Heart left ventricle (tissue), 16 donors: Measurements from ENCODE around the gene MEF2D. TPM values are rescaled to one million over a fixed set of nuclear protein-coding genes. Genes with fewer than 3 reads are reported as not detected.

ENCODE experiments used
- ATAC-seq, 4 donors: fragments of 200-7000 bp; cut with Tn5 transposase; one replicate each; pipeline ENCODE4 v1.9.1; 2020 to 2022; ENCODE audit warnings: moderate library complexity in 4 of 4, mild to moderate bottlenecking in 3 of 4, moderate number of reproducible peaks in 1 of 4
- DNase-seq, 5 donors: peaks; one replicate each; pipeline ENCODE4 v3.0.0-alpha.2; 2020
- H3K27ac ChIP-seq, 12 donors: fragments of 200-600 bp; sonication (generic) in 4 of 12; one replicate each; pipeline versions ENCODE4 v1.5.0 to v1.8.0; 2016 to 2022; ENCODE audit warnings: mild to moderate bottlenecking in 2 of 12
- H3K27me3 ChIP-seq, 9 donors: fragments of 200-600 bp; sonication (generic) in 2 of 9; one replicate each; pipeline versions ENCODE4 v1.5.1 to v1.8.0; 2016 to 2022; ENCODE audit warnings: mild to moderate bottlenecking in 3 of 9
- H3K36me3 ChIP-seq, 9 donors: fragments of 200-600 bp; sonication (generic) in 2 of 9; one replicate each; pipeline versions ENCODE4 v1.5.0 to v1.8.0; 2018 to 2022; ENCODE audit warnings: mild to moderate bottlenecking in 2 of 9
- H3K4me1 ChIP-seq, 12 donors: fragments of 200-600 bp; sonication (generic) in 4 of 12; one replicate each; pipeline versions ENCODE4 v1.5.0 to v1.8.0; 2016 to 2022; ENCODE audit warnings: mild to moderate bottlenecking in 3 of 12
- H3K4me3 ChIP-seq, 12 donors: fragments of 200-600 bp; sonication (generic) in 4 of 12; one replicate each; pipeline versions ENCODE4 v1.5.0 to v1.8.0; 2017 to 2022; ENCODE audit warnings: mild to moderate bottlenecking in 9 of 12, moderate library complexity in 4 of 12
- H3K9me3 ChIP-seq, 12 donors: fragments of 200-600 bp; sonication (generic) in 4 of 12; one replicate each; pipeline versions ENCODE4 v1.5.0 to v1.8.0; 2016 to 2022; ENCODE audit warnings: mild to moderate bottlenecking in 1 of 12
- POLR2A ChIP-seq, 2 donors: fragments of 450-650 bp; IDR thresholded peaks; one replicate each; pipeline ENCODE4 v1.6.1; 2017; ENCODE audit warnings: antibody characterized with exemption in 2 of 2, mild to moderate bottlenecking in 2 of 2, moderate library complexity in 2 of 2
- WGBS, 4 donors: extraction: QIAGEN DNeasy Blood & Tissue Kit in 2 of 4; methylation state at CpG; one replicate each; pipeline versions ENCODE4 v1.1.5 to v1.1.7; 2013 to 2018; 5-methylcytosine and 5-hydroxymethylcytosine counted together
- intact Hi-C, 10 donors: fragments of 100-400 bp; cut with DNase I; formaldehyde crosslinking; loops; one replicate each; pipeline versions ENCODE4 v1.11.1 to v1.14.2; 2022
- polyA plus RNA-seq, 2 donors: library from polyadenylated mRNA; stranded (reverse); fragments of 200-250 nt; gene quantifications; one replicate each; pipeline ENCODE4 v1.2.3, GENCODE V29; 2013
- total RNA-seq, 9 donors: library from RNA; depleted of rRNA in 2 of 9; stranded (reverse); fragments of >200 nt in 2 of 9; fragmentation: NEBNext Ultra II Directional in 3 of 9; extraction: Animal tissue kit (Norgen Biotek cat#: 25700) in 3 of 9; gene quantifications; one replicate each; pipeline versions ENCODE4 v1.1.0 to v1.2.4, GENCODE V29; 2016 to 2023
- TF ChIP-seq, protein P1 (sequence below), 12 donors: fragments of 200-600 bp; sonication (generic) in 4 of 12; IDR thresholded peaks; one replicate each; pipeline versions ENCODE4 v1.5.0 to v1.8.0; 2018 to 2022; ENCODE audit warnings: antibody characterized with exemption in 12 of 12, mild to moderate bottlenecking in 5 of 12
- donor health status: ischemic (EF 13 %, LVEDD 7.1; RV severe dilation, severe dysfunction).
- donor health status: healthy with polysubstance abuse.
- donor health status: DM: no; HTN: yes; CAD: no.
- donor health status: DM: no; HTN: no; CAD: no.
- donor health status: ischemic (EF 25% LVEDD 6.9; RV normal size, moderate dysfunction).
- donor health status: ischemic (EF 25% LVEDD 5.7; RV mildly dilated, moderate dysfunction).
- donor health status: healthy.
- donor health status: DM: yes; HTN: yes; CAD: no.
- donor health status: ischemic (EF 35%, LVEDD 5.7; RV mildly dilated, moderate dysfunction).
- donor health status: nonischemic (EF 11% LVEDD 7.7; RV severe dilation, severe dysfunction).
- donor health status: DM: yes; HTN: yes; CAD: no.
- donor health status: PGD.
- donor health status: ischemic (EF 29% LVEDD 5.4; RV normal size, mild dysfunction).
- donor health status: nonischemic (EF 23%, LVEDD 6.1; RV moderate dilation, normal function).

Gene MEF2D
- total and polyA plus RNA-seq, 11 donors: 40.5 to 203 (median 92.3) TPM

- ATAC-seq (peak; percentile 94 to 96 (median 95)), DNase-seq (peak; percentile 97 to 99 (median 98))
- Histone ChIP-seq H3K27ac (peak overlapping the region; percentile 98 to 100 (median 98)), H3K4me1 (peaks cover 0 to 30% (median 6%) of the 10 kb centered on the region in 12 donors), H3K27me3 (no peaks in the 10 kb centered on the region), H3K4me3 (peak overlapping the region; percentile 42 to 73 (median 62)), H3K36me3 (no peaks in the 10 kb centered on the region), H3K9me3 (no peaks in the 10 kb centered on the region)
- peak; percentile 35 to 71 for TF ChIP-seq POLR2A (IDR thresholded peaks at IDR 0.05)
- TF ChIP-seq, protein P1, sequence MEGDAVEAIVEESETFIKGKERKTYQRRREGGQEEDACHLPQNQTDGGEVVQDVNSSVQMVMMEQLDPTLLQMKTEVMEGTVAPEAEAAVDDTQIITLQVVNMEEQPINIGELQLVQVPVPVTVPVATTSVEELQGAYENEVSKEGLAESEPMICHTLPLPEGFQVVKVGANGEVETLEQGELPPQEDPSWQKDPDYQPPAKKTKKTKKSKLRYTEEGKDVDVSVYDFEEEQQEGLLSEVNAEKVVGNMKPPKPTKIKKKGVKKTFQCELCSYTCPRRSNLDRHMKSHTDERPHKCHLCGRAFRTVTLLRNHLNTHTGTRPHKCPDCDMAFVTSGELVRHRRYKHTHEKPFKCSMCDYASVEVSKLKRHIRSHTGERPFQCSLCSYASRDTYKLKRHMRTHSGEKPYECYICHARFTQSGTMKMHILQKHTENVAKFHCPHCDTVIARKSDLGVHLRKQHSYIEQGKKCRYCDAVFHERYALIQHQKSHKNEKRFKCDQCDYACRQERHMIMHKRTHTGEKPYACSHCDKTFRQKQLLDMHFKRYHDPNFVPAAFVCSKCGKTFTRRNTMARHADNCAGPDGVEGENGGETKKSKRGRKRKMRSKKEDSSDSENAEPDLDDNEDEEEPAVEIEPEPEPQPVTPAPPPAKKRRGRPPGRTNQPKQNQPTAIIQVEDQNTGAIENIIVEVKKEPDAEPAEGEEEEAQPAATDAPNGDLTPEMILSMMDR (IDR thresholded peaks at IDR 0.05): no peak
- intact Hi-C loops: loop anchor here in 9 of 10 donors (1.0 to 5.0 kb wide), 13 partner anchors 44 to 205 kb away; partner anchors contain the start of genes MEF2D (in 6 of the 9), GPATCH4 (in 1 of the 9) and NAXE (in 1 of the 9)
- 0 to 1% (median 0%) methylated on average over 25 to 59 of the region's 59 CpGs for WGBS, 4 donors
Observed at GRCh38 chr1:156456625-156457465, 43.7 kb downstream of the MEF2D start.

GRCh38 chr1:156455362-156455761 lies 45.2 kb downstream of the MEF2D start:
- WGBS, 4 donors: 93 to 95% (median 94%) methylated on average over 7 of the region's 7 CpGs
- H3K27ac ChIP-seq: no peak overlapping the region
- DNase-seq: no peak
- TF ChIP-seq POLR2A (IDR thresholded peaks at IDR 0.05): no peak
- TF ChIP-seq, protein P1 (IDR thresholded peaks at IDR 0.05): no peak
- no peaks in the 10 kb centered on the region for H3K27me3 ChIP-seq
- no peak for ATAC-seq
- no peaks in the 10 kb centered on the region for H3K36me3 ChIP-seq
- no peaks in the 10 kb centered on the region for H3K9me3 ChIP-seq
- peaks cover 0 to 30% (median 6%) of the 10 kb centered on the region in 12 donors for H3K4me1 ChIP-seq
- intact Hi-C loops: loop anchor here in 5 of 10 donors (2.0 to 5.0 kb wide), 5 partner anchors 47 to 207 kb away; partner anchors contain the start of genes GPATCH4 (in 1 of the 5), MEF2D (in 1 of the 5) and NAXE (in 1 of the 5)
- no peak overlapping the region for H3K4me3 ChIP-seq

GRCh38 chr1:156452907-156453306 lies 47.7 kb downstream of the MEF2D start:
- intact Hi-C loops: loop anchor here in 2 of 10 donors (5.0 kb wide), 1 partner anchor 154 kb away; no protein-coding TSS in a partner anchor
- no peak for TF ChIP-seq POLR2A (IDR thresholded peaks at IDR 0.05)
- TF ChIP-seq, protein P1 (IDR thresholded peaks at IDR 0.05): no peak
- peaks cover 0 to 25% (median 6%) of the 10 kb centered on the region in 12 donors for H3K4me1 ChIP-seq
- no peaks in the 10 kb centered on the region for H3K36me3 ChIP-seq
- H3K27ac ChIP-seq: no peak overlapping the region
- peaks cover 0 to 5% (median 0%) of the 10 kb centered on the region in 9 donors for H3K27me3 ChIP-seq
- DNase-seq (no peak), ATAC-seq (no peak)
- 91 to 95% (median 93%) methylated on average over 1 of the region's 1 CpG for WGBS, 4 donors
- H3K4me3 ChIP-seq: no peak overlapping the region
- no peaks in the 10 kb centered on the region for H3K9me3 ChIP-seq
